Glomerular visceral epithelial cell (primary cell): ENCODE measurements around the gene ASIC3.

Experiments used
- DNase-seq: peaks from one replicate; pipeline ENCODE4 v3.0.0-alpha.2; 2016; ENCODE audit errors: extremely low spot score

ASIC3 gene

GRCh38 chr7:151070574-151070960, 22.2 kb downstream of the ASIC3 start:
- DNase-seq, result no peak

DNA sequence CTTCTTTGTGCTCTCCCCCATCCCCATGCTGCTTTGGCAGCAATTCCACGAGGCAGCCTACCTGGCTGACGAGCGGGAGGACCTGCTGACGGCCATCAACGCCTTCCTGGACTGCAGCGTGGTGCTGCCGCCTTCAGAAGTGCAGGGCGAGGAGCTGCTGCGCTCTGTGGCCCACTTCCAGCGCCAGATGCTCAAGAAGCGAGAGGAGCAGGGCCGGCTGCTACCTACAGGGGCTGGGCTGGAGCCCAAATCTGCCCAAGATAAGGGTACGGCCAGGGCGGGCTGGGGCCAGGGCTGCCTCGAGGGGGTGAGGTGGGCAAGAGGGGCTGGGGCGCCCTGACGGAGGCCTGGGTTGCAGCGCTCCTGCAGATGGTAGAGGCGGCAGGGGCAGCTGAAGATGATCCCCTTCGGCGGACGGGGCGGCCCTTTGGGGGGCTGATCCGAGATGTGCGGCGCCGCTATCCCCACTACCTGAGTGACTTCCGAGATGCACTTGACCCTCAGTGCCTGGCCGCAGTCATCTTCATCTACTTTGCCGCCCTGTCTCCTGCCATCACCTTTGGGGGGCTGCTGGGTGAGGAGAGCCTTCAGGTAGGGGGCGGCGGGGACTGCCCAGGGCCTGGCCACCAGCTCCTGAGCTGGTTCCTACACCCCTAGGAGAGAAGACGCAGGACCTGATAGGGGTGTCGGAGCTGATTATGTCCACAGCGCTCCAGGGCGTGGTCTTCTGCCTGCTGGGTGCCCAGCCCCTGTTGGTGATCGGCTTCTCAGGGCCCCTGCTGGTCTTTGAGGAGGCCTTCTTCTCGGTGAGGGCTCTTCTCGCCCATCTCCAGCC, 22.9 kb downstream of the ASIC3 start:
- no peak for DNase-seq

DNA sequence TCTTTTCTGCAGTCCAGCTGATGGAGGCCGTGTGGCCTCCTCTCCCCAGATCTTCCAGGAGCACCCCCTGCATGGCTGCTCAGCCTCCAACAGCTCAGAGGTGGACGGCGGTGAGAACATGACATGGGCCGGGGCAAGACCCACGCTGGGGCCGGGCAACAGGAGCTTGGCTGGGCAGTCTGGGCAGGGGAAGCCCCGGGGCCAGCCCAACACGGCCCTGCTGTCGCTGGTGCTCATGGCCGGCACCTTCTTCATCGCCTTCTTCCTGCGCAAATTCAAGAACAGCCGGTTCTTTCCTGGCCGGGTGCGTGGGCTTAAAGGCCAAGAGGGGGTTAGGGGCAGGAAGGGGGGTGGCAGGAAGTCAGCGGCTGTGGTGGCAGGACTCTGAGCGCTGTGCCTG, 25.7 kb downstream of the ASIC3 start:
- no peak for DNase-seq

GRCh38 chr7:151074817-151075661, 26.7 kb downstream of the ASIC3 start:
- no peak for DNase-seq

DNA sequence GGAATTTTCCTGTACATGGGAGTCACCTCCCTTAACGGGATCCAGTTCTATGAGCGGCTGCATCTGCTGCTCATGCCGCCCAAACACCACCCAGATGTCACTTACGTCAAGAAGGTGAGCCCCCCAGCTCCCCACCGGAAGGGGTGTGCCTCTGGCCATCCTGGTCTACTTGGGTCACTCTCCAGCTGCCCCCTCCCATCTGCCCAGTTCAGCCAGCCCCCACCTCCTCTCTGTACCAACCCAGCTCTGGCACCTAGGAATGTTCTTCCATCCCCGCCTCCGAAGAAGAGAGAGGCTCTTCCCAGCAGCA, 27.3 kb downstream of the ASIC3 start:
- no peak for DNase-seq

GRCh38 chr7:151075978-151076426, 27.7 kb downstream of the ASIC3 start:
- no peak for DNase-seq

- peak; percentile 34 for DNase-seq
Measured at GRCh38 chr7:151076863-151077704, 28.8 kb downstream of the ASIC3 start.

GRCh38 chr7:151077705-151078232, 29.4 kb downstream of the ASIC3 start:
- DNase-seq, result no peak

GRCh38 chr7:151078233-151079040, 30.1 kb downstream of the ASIC3 start:
- no peak for DNase-seq

DNA sequence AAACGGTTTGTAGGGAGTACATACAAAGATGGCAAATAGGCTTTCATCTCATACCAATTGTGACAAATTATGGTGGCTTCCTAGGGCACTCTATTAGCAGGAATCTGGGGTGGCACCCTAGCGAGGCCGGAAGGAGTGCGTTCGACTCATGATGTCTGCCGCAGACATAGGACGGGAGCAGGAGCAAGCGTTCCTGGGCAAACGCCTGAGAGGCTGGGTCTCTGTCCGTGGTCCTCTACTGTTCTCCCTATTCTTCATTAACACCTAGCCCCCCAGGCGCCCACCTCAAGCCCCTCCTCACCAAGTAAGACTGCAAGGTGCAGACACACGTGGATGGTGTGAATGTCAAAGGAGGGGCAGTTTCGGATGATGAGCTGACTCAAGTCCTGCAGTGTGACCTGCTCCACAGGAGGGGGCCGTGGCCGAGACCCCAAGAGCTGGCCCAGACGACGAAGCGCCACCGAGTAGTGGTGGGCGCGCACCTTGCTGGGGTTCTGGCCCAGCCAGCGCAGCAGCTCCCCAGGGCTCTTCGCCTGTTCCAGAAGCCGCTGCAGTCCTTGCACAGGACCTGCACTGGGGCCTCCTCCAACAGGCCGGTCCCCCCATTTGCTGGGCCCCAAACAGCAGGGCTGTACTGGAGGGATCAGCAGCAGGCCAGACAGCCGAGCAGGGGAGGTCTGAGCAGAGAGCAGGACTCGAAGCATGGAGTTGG, 31.0 kb downstream of the ASIC3 start:
- no peak for DNase-seq

DNA sequence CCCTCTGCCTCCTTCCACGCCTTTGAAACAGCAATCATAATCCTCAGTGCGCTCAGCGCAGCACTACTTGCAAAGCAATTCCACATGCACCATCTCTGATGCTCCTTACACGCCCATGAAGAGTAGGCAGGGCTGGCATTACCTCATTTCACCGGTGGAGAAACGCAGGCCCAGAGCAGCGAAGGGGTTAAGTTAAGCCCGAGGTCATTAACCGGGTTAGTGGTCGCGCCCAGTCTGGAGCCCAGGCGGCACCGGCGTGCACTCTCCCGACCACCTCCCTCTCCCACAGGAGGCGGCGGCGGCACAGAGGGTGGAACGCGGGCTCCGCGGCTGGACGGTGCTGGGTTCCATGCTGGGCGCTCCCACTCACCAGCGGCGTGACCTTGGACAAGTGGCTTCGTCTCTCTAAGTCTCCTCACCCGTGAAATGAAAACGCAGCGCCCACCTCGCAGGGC, 31.8 kb downstream of the ASIC3 start:
- peak; percentile 34 for DNase-seq

- DNase-seq, result peak; percentile 91
Measured at GRCh38 chr7:151080522-151081169, 32.3 kb downstream of the ASIC3 start, which contains the start of gene FASTK. TSS of gene FASTK (minus strand) at chr7:151080809. CDS start at chr7:151080766, 43 bp downstream.

- peak; percentile 34 for DNase-seq
Measured at GRCh38 chr7:151081170-151082101, 33.1 kb downstream of the ASIC3 start.

- DNase-seq, result no peak
Measured at GRCh38 chr7:151082141-151083070, 34.1 kb downstream of the ASIC3 start.

GRCh38 chr7:151083071-151083823, 34.9 kb downstream of the ASIC3 start, which contains the start of gene TMUB1:
TSS of gene TMUB1 (minus strand) at chr7:151083493. CDS start at chr7:151082563, 930 bp downstream.
- peak; percentile 62 for DNase-seq

DNA sequence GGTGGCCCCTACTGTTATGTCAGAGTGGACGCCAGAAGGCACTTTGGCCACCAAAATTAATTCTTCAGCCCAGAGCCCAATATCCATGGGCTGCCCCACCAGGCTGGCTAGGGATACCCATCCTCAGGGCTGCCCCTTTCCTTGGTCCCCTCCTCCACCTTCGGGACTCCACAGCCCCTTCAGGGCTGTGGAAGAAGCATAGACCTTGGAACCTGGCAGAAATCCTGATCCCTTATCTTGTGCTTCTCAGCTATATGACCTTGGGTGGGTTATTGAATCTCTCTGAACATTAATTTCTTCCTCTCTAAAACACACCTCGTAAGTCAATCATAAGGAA, 35.5 kb downstream of the ASIC3 start:
- DNase-seq, result no peak

DNA sequence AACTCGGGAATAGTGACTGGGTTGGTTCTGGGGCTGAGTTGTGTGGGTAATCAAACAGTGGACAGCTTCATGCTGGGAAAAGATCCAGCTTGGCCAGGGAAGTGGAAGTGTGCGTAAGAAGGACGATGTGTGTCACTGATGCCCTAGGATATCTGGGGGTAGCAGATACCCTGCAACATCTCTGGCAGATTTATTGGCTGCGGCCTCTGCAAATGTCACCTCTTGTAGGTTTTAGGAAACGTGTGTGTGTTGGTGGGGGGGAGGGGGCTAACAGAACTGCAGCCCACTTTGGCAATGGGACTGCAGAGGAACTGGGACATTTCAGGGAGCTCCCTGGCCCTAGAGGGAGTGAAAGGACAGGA, 37.0 kb downstream of the ASIC3 start:
- DNase-seq, result no peak
